Endodermal cell (in vitro differentiated cells): ENCODE results near the gene FBXO33. TPM values are rescaled to one million over a fixed set of nuclear protein-coding genes. Genes with fewer than 3 reads are reported as not detected.

Source experiments
- DNase-seq: peaks from one replicate; pipeline ENCODE4 v3.0.0-alpha.2; 2017
- H3K27ac ChIP-seq: 2 replicates; pipeline ENCODE4 v1.5.1; 2013; ENCODE audit warnings: mild to moderate bottlenecking, low read depth, low read length, moderate library complexity
- H3K27me3 ChIP-seq: 2 replicates; pipeline ENCODE4 v1.6.1; 2013; ENCODE audit warnings: mild to moderate bottlenecking, low read length, moderate library complexity; ENCODE audit not compliant: insufficient read depth, control insufficient read depth, poor library complexity, severe bottlenecking
- H3K36me3 ChIP-seq: 2 replicates; pipeline ENCODE4 v1.7.0; 2013; ENCODE audit warnings: mild to moderate bottlenecking, low read length, moderate library complexity; ENCODE audit not compliant: control insufficient read depth, insufficient read depth
- H3K4me1 ChIP-seq: one replicate; pipeline ENCODE4 v1.7.0; 2013; ENCODE audit warnings: low read length; ENCODE audit not compliant: control insufficient read depth, insufficient read depth
- H3K4me3 ChIP-seq: 2 replicates; pipeline ENCODE4 v1.5.1; 2013; ENCODE audit warnings: mild to moderate bottlenecking, low read length, moderate library complexity
- H3K9ac ChIP-seq: 2 replicates; pipeline ENCODE4 v1.6.1; 2013; ENCODE audit warnings: mild to moderate bottlenecking, low read length, moderate library complexity; ENCODE audit not compliant: poor library complexity, severe bottlenecking; ENCODE audit errors: extremely low read depth
- H3K9me3 ChIP-seq: 2 replicates; pipeline ENCODE4 v1.6.1; 2013; ENCODE audit warnings: mild to moderate bottlenecking, low read length, moderate library complexity; ENCODE audit not compliant: control insufficient read depth
- H3K27ac Mint-ChIP-seq: 2 replicates; pipeline ENCODE4 v1.8.0; 2020; ENCODE audit warnings: mixed read lengths
- H3K27me3 Mint-ChIP-seq: 2 replicates; pipeline ENCODE4 v1.8.0; 2021; ENCODE audit warnings: mild to moderate bottlenecking, mixed read lengths; ENCODE audit not compliant: insufficient read depth
- H3K36me3 Mint-ChIP-seq: 2 replicates; pipeline ENCODE4 v1.8.0; 2020; ENCODE audit warnings: low read depth, mixed read lengths
- H3K4me1 Mint-ChIP-seq: 2 replicates; pipeline ENCODE4 v1.8.0; 2020; ENCODE audit warnings: mixed read lengths
- H3K4me3 Mint-ChIP-seq: 2 replicates; pipeline ENCODE4 v1.8.0; 2020; ENCODE audit warnings: mild to moderate bottlenecking, moderate library complexity, mixed read lengths
- H3K9me3 Mint-ChIP-seq: 2 replicates; pipeline ENCODE4 v1.8.0; 2020; ENCODE audit warnings: mild to moderate bottlenecking, mixed read lengths
- WGBS, 2 experiments: methylation state at CpG; one replicate each; pipeline versions ENCODE4 v1.1.5 to v1.1.7; 2013; ENCODE audit warnings: missing lambda C conversion rate in 2 of 2, mixed read lengths in 1 of 2; ENCODE audit not compliant: insufficient coverage in 1 of 2, insufficient read length in 1 of 2; 5-methylcytosine and 5-hydroxymethylcytosine counted together
- total RNA-seq, 2 donors: library from RNA; stranded (reverse); fragmentation: NEBNext Ultra II Directional in 1 of 2; extraction: Animal tissue kit (Norgen Biotek cat#: 25700) in 1 of 2; gene quantifications; 2 replicates in 1 of 2; 3 replicates in 1 of 2; pipeline ENCODE4 v1.2.1, GENCODE V29; 2021
- TF ChIP-seq, protein P1 (sequence below): fragments of 200-600 bp; sonication (generic); conservative IDR thresholded peaks from 2 replicates; pipeline ENCODE4 v1.5.0; 2021; ENCODE audit warnings: antibody characterized with exemption, mild to moderate bottlenecking

Gene FBXO33
- total RNA-seq, 2 donors from 2014 or later = 10.2 to 12.8 TPM

DNA sequence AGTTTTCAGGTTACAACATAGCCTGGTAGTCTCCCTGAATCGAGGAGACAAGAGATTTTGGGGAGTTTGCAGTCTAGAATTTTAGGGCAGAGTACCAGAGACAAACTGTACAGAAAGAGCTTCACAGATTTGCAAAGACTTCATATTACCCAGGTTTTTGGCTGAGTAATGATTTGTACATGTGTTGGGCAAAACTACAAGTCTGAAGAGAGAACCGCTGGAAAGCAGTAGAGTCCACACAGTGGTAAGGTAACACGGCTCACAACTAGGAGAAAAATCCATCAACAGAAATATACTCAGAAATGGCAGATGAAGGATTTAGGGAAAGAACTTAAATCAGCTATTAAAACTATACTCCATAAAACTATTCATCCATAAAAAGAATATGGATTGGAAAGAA is 25.7 kb downstream of the FBXO33 start:
- no peak for DNase-seq
- Mint-ChIP-seq H3K4me3 (no peak overlapping the region), H3K27me3 (no peaks in the 10 kb centered on the region), H3K36me3 (peaks cover 2% of the 10 kb centered on the region), H3K9me3 (peaks cover 23% of the 10 kb centered on the region), H3K27ac (no peak overlapping the region), H3K4me1 (no peaks in the 10 kb centered on the region)
- no peak overlapping the region for H3K27ac ChIP-seq
- WGBS, 2 experiments = 66 to 100% methylated on average over 1 to 3 of the region's 3 CpGs
- H3K4me3 ChIP-seq = no peak overlapping the region
- TF ChIP-seq, protein P1, sequence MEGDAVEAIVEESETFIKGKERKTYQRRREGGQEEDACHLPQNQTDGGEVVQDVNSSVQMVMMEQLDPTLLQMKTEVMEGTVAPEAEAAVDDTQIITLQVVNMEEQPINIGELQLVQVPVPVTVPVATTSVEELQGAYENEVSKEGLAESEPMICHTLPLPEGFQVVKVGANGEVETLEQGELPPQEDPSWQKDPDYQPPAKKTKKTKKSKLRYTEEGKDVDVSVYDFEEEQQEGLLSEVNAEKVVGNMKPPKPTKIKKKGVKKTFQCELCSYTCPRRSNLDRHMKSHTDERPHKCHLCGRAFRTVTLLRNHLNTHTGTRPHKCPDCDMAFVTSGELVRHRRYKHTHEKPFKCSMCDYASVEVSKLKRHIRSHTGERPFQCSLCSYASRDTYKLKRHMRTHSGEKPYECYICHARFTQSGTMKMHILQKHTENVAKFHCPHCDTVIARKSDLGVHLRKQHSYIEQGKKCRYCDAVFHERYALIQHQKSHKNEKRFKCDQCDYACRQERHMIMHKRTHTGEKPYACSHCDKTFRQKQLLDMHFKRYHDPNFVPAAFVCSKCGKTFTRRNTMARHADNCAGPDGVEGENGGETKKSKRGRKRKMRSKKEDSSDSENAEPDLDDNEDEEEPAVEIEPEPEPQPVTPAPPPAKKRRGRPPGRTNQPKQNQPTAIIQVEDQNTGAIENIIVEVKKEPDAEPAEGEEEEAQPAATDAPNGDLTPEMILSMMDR = no peak
- H3K36me3 ChIP-seq = no peaks in the 10 kb centered on the region
- no peaks in the 10 kb centered on the region for H3K4me1 ChIP-seq
- H3K9ac ChIP-seq = no peak overlapping the region
- H3K27me3 ChIP-seq = no peaks in the 10 kb centered on the region
- H3K9me3 ChIP-seq = no peaks in the 10 kb centered on the region

DNA sequence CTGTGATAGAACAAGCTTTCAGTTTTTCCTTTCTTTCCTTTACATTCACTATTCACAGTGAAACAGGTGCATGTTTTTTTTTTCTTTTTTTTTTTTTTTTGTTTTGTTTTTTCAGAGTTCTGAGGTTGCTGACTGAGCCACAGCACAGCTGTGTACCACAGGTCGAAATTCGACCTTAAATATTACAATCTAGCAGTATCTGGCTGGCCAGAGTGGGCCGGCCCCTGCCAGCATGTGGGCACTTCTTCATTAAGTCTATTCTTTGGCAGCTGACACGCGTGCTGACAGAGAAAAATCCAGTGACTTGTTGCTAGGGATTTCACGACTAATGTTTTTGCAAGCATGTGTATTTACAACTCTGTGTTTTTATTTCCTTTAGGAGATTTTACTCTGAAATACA is 33.9 kb downstream of the FBXO33 start:
- no peaks in the 10 kb centered on the region for H3K27me3 ChIP-seq
- 54 to 86% methylated on average over 6 of the region's 6 CpGs for WGBS, 2 experiments
- no peak overlapping the region for H3K9ac ChIP-seq

DNA sequence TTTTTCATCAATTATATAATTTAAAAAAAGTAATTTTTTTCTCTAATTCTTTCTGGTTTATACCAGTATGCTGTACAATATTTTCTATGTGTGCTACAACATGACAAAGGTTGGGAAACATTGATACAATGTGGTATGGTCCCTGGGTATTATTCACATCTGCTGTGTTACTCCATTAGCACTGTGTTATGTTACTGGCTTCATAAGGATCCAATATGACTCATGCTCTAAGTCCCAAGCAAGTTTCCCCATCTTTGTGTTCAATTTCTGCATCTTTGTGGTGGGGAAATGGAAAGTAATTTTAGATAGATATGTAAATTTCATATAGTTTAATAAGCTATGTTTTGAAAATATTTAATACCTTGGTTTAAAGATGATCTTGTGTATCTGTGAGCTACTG is 35.8 kb downstream of the FBXO33 start:
- H3K27ac Mint-ChIP-seq = no peak overlapping the region
- TF ChIP-seq, protein P1 = no peak

More for the DNA sequence above, 33.9 kb downstream of the FBXO33 start:
- Histone ChIP-seq H3K4me3 (no peak overlapping the region), H3K4me1 (no peaks in the 10 kb centered on the region), H3K9me3 (no peaks in the 10 kb centered on the region), H3K27ac (no peak overlapping the region), H3K36me3 (peaks cover 33% of the 10 kb centered on the region)
- H3K27ac Mint-ChIP-seq = no peak overlapping the region
- H3K4me3 Mint-ChIP-seq = no peak overlapping the region
- no peaks in the 10 kb centered on the region for H3K4me1 Mint-ChIP-seq
- peaks cover 2% of the 10 kb centered on the region for H3K9me3 Mint-ChIP-seq
- no peaks in the 10 kb centered on the region for H3K27me3 Mint-ChIP-seq
- H3K36me3 Mint-ChIP-seq = peaks cover 17% of the 10 kb centered on the region
- TF ChIP-seq, protein P1 = no peak
- no peak for DNase-seq

More for the DNA sequence above, 35.8 kb downstream of the FBXO33 start:
- H3K27me3 Mint-ChIP-seq = no peaks in the 10 kb centered on the region
- Histone ChIP-seq H3K27ac (no peak overlapping the region), H3K9me3 (no peaks in the 10 kb centered on the region), H3K9ac (no peak overlapping the region), H3K27me3 (no peaks in the 10 kb centered on the region), H3K36me3 (peaks cover 33% of the 10 kb centered on the region), H3K4me1 (no peaks in the 10 kb centered on the region), H3K4me3 (no peak overlapping the region)
- H3K36me3 Mint-ChIP-seq = peaks cover 15% of the 10 kb centered on the region
- H3K4me1 Mint-ChIP-seq = no peaks in the 10 kb centered on the region
- no peak for DNase-seq
- no peak overlapping the region for H3K4me3 Mint-ChIP-seq
- H3K9me3 Mint-ChIP-seq = no peaks in the 10 kb centered on the region
